CD4-positive, alpha-beta T cell treated with Interleukin-15 for 1 hour (primary cell): ENCODE results near the gene ZNF652.
"Not testable (repeated sequence)": the region's sequence is repeated elsewhere in the genome, so short reads cannot be mapped to it uniquely, and the experiment has no call there.

Experiments
- DNase-seq: peaks from one replicate; pipeline ENCODE4 v3.0.0-alpha.2; 2020

The ZNF652 gene

DNA sequence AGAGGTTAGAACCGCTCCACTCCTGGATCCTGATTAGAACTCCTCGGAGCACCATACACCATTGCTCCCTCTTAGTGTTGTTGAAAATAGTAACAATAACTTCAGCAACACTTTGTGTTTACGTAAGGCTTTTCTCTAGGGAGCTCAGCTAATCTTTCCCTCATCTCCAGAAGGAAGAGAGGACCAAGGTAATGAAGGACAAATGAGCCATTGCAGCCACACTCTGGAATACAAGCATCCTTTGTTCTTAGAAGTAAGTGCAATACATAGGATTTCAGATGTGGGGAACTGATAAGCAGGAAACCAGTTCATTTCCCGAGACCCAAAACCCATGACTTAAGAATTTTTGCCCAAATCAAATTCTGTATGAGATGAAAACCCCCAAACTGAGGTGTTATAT lies 22.9 kb upstream of the ZNF652 start:
- no peak for DNase-seq

GRCh38 chr17:49383060-49383459 lies 21.0 kb upstream of the ZNF652 start:
- DNase-seq = no peak

- no peak for DNase-seq
Measured at GRCh38 chr17:49382556-49382955, 20.5 kb upstream of the ZNF652 start.

- DNase-seq = no peak
Measured at GRCh38 chr17:49381793-49382192, 19.7 kb upstream of the ZNF652 start.

GRCh38 chr17:49381033-49381432 lies 19.0 kb upstream of the ZNF652 start:
- no peak for DNase-seq

GRCh38 chr17:49379926-49380325 lies 17.9 kb upstream of the ZNF652 start:
- no peak for DNase-seq

- DNase-seq = no peak
Measured at GRCh38 chr17:49378311-49378710, 16.3 kb upstream of the ZNF652 start.

- no peak for DNase-seq
Measured at GRCh38 chr17:49375544-49375943, 13.5 kb upstream of the ZNF652 start.

GRCh38 chr17:49373115-49373514 lies 11.1 kb upstream of the ZNF652 start:
- no peak for DNase-seq

DNA sequence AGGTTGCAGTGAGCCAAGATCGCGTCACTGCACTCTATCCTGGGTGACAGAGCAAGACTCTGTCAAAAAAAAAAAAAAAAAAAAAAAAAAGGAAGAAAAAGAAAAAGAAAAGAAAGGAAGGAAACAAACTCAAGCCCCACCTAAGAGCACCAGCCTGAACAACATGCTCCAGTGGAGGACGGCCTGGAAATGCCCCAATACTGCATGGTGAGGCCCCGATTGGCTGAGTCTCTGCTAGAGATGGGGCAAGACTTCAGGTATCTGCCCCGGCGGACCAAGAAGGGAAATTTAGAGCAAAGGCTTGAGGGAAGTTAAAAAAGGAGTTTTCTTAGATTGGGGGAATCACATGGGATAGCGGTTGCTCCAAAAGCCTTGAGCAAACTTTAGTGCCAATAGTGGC lies 10.4 kb upstream of the ZNF652 start:
- peak; percentile 30 for DNase-seq

DNA sequence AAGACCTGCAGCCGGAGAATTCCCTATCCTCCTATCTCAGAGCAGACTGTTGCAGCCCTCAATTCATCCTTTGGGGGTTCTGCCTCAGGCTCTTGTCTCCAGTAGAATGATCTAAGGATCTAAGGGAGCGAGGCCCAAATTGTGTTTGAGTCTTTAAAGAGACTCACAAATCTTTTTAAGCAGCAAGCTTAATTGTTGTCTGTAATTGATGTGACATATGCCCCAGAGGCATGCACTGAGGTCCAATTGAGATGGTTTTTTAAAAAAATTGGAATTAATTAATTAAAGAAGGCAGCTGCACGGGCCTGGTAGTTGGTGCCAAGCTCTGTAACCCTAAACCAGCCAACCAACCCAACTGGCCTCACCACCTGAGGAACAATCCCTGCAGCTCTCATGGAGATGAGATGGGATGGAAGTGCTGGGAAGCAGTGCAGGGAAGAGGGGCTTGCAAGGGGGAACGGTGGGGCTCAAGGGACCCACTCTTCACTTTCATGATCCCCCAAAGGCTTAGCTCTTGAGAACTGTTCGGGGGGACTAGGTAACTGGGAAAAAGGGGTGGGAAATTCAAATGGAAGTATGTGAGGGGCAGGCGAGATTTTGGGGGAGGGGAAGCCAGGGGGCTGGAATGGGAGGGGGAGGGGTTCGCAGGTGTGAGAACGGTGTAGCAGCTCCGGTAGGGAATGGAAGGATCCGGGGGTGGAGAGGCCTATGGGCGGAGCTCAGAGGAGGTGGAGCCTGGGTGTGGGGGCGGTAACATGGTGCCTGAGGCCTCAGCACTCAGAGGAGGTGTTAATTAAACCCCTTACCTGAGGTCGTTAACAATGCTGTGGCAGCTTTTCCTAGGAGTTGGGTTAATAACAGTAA lies 9.2 kb upstream of the ZNF652 start:
- DNase-seq = no peak

DNA sequence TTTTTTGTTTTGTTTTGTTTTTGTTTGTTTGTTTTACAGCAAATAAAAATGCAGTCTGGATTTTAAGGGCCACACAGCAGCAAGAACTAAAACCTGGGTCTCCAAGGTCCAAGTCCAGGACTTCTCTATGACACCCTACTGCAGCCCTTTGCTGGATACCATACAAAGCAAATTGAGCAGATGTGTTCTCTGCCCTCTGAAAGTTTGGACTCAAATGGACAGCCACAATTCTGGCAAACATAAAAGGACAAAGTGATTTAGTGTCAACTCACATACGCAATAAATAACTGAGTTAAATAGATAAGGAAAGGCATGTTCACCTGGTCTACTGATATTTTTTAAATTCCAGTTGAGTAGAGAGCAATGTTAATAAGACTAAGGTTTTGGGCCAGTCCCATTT lies 7.7 kb upstream of the ZNF652 start:
- no peak for DNase-seq

DNA sequence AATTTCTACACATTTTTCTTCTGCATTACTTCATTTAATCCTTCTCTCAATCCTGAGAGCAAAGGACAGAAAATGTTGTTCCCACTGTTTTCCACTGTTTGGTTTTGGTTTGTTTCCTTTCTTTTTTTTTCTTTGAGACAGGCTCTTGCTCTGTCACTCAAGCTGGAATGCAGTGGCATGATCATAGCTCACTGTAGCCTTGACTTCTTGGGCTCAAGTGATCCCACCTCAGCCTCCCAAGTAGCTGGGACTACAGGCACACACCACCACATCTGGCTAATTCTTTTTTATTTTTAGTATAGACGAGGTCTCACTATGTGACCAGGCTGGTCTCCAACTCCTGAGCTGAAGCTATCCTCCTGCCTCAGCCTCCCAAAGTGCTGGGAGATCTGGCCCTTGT lies 7.0 kb upstream of the ZNF652 start:
- DNase-seq = no peak

- DNase-seq = peak; percentile 23
Measured at GRCh38 chr17:49365667-49366066, 3.6 kb upstream of the ZNF652 start.

DNA sequence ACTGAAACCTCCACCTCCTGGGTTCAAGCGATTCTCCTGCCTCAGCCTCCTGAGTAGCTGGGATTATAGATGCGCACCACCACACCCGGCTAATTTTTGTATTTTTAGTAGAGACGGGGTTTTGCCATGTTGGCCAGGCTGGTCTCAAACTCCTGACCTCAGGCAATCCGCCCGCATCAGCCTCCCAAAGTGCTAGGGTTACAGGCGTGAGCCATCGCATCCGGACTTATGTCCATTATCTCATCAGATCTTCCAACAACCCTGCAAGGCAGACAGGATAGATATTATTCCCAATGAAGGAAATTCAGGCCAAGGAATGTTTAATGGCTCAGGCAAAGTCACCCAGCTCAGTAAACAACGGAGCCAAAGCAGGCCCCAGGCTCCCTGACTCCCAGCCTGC lies 3.1 kb upstream of the ZNF652 start:
- DNase-seq = not testable (repeated sequence)

GRCh38 chr17:49364119-49364518 lies 2.1 kb upstream of the ZNF652 start:
- no peak for DNase-seq

- DNase-seq = no peak
Measured at GRCh38 chr17:49363251-49363650, 1.2 kb upstream of the ZNF652 start.

- no peak for DNase-seq
Measured at GRCh38 chr17:49362723-49363117, 670 bp upstream of the ZNF652 start.

- peak; percentile 89 for DNase-seq
Measured at GRCh38 chr17:49361129-49361901, 735 bp downstream of the ZNF652 start.

DNA sequence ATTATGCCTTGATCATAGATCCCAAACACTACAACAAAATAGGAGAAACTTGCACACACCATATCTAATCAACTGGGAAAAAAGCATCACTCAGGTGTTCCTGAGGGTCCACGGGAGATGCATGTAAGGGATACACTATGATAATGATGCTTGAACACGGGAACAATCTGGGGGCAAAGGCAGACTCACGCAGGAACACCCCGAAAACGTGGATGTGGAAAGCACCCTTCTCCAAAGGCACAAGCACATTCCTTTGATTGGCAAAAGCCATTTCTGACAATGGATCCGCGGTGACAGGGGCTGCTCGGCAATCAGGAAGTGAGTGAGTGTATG lies 1.3 kb downstream of the ZNF652 start:
- no peak for DNase-seq

- DNase-seq = no peak
Measured at GRCh38 chr17:49359990-49360795, 1.9 kb downstream of the ZNF652 start.

DNA sequence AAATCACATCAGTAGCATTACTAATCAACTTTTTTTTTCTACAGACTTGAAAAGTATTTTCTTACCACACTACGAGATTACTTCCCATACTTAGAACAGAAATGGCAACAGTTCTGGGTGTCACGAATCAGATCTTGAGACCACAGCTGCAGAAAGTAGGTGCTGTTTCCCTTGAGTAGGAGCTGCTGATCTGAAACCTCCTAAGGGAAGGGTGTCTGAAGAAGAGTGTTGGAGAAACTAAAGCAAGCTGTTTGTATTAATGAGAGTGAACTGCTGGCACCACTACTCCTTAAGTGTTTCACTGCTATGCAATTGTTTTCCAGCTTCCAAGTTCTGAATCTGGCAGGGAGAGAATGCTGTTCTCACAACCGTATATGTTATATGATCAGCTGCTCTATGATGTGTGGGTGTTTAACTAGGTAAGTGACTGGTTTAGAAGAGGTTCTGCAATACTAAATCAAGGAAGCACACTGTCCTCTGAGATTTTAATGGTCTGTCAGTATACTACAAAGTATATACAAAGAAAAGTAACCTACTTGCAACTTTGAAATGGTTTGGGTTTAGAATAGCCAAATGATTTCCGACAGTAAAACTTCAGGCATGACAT lies 3.3 kb downstream of the ZNF652 start:
- no peak for DNase-seq

- no peak for DNase-seq
Measured at GRCh38 chr17:49357516-49357915, 4.5 kb downstream of the ZNF652 start.
